Neural progenitor cell (in vitro differentiated cells): ENCODE results near the gene SATB2. TPM values are rescaled to one million over a fixed set of nuclear protein-coding genes. Genes with fewer than 3 reads are reported as not detected.

ENCODE experiments used
- DNase-seq: peaks from one replicate; pipeline ENCODE4 v3.0.0-alpha.2; 2016; ENCODE audit warnings: low spot score
- H2AFZ ChIP-seq: fragments of 200-600 bp; sonication (generic); replicated peaks from 2 replicates; pipeline ENCODE4 v1.6.1; 2016; ENCODE audit warnings: antibody characterized with exemption
- H3F3A ChIP-seq: fragments of 200-600 bp; sonication (generic); 2 replicates; pipeline ENCODE4 v1.6.1; 2016; ENCODE audit warnings: antibody characterized with exemption, low read depth
- H3K27ac ChIP-seq: fragments of 200-600 bp; sonication (generic); 2 replicates; pipeline ENCODE4 v1.5.1; 2016; ENCODE audit warnings: mild to moderate bottlenecking
- H3K27me3 ChIP-seq: fragments of 200-600 bp; sonication (generic); 2 replicates; pipeline ENCODE4 v1.6.1; 2016; ENCODE audit warnings: mild to moderate bottlenecking, moderate library complexity
- H3K36me3 ChIP-seq: fragments of 200-600 bp; sonication (generic); 2 replicates; pipeline ENCODE4 v1.5.1; 2016
- H3K4me1 ChIP-seq: fragments of 200-600 bp; sonication (generic); 2 replicates; pipeline ENCODE4 v1.6.1; 2016; ENCODE audit warnings: mixed run types
- H3K4me2 ChIP-seq: fragments of 200-600 bp; sonication (generic); 2 replicates; pipeline ENCODE4 v1.6.1; 2016
- H3K4me3 ChIP-seq: fragments of 200-600 bp; sonication (generic); 2 replicates; pipeline ENCODE4 v1.5.1; 2016
- H3K79me2 ChIP-seq: fragments of 200-600 bp; sonication (generic); 2 replicates; pipeline ENCODE4 v1.6.1; 2016; ENCODE audit warnings: low read depth
- H3K9ac ChIP-seq: fragments of 200-600 bp; sonication (generic); 2 replicates; pipeline ENCODE4 v1.6.1; 2016
- H3K9me3 ChIP-seq: fragments of 200-600 bp; sonication (generic); 2 replicates; pipeline ENCODE4 v1.5.1; 2016; ENCODE audit warnings: low read depth
- H4K20me1 ChIP-seq: fragments of 200-600 bp; sonication (generic); 2 replicates; pipeline ENCODE4 v1.6.1; 2016; ENCODE audit warnings: low read depth
- H3K27ac Mint-ChIP-seq: 3 replicates; pipeline ENCODE4 v1.8.0; 2021; ENCODE audit warnings: mixed read lengths
- H3K27me3 Mint-ChIP-seq: 2 replicates; pipeline ENCODE4 v1.8.0; 2022; ENCODE audit warnings: low read depth, mild to moderate bottlenecking, inconsistent platforms, moderate library complexity, mixed read lengths; ENCODE audit not compliant: insufficient read depth
- H3K36me3 Mint-ChIP-seq: 3 replicates; pipeline ENCODE4 v1.8.0; 2021; ENCODE audit warnings: mixed read lengths
- H3K4me1 Mint-ChIP-seq: 3 replicates; pipeline ENCODE4 v1.8.0; 2021; ENCODE audit warnings: mixed read lengths
- H3K4me3 Mint-ChIP-seq: 3 replicates; pipeline ENCODE4 v1.8.0; 2021; ENCODE audit warnings: mild to moderate bottlenecking, moderate library complexity, mixed read lengths
- H3K9me3 Mint-ChIP-seq: 3 replicates; pipeline ENCODE4 v1.8.0; 2020; ENCODE audit warnings: mixed read lengths
- CTCF ChIP-seq: fragments of 200-600 bp; sonication (generic); IDR thresholded peaks from 2 replicates; pipeline ENCODE4 v1.5.1; 2017; ENCODE audit warnings: antibody characterized with exemption, mild to moderate bottlenecking
- EZH2 ChIP-seq: fragments of 200-600 bp; sonication (generic); IDR thresholded peaks from 2 replicates; pipeline ENCODE4 v1.6.1; 2017; ENCODE audit warnings: antibody characterized with exemption, mild to moderate bottlenecking, moderate library complexity
- EZH2phosphoT487 ChIP-seq: fragments of 200-600 bp; sonication (generic); IDR thresholded peaks from 2 replicates; pipeline ENCODE4 v1.6.1; 2017; ENCODE audit warnings: antibody characterized with exemption
- total RNA-seq: library from RNA; depleted of rRNA; stranded (reverse); fragments of >200 nt; gene quantifications from 2 replicates; pipeline ENCODE4 v1.2.3, GENCODE V29; 2015; ENCODE audit warnings: low replicate concordance

The SATB2 gene
- total RNA-seq, 1 donor from 2014 or later: 3.7 TPM

- H3K27ac Mint-ChIP-seq: no peak overlapping the region
- TF ChIP-seq EZH2phosphoT487 (no peak), EZH2 (no peak), CTCF (no peak)
- no peaks in the 10 kb centered on the region for H3K9me3 Mint-ChIP-seq
Observed at GRCh38 chr2:199370150-199370780, 87.5 kb downstream of the SATB2 start.

GRCh38 chr2:199366406-199366805 lies 91.3 kb downstream of the SATB2 start:
- no peaks in the 10 kb centered on the region for H3F3A ChIP-seq
- H3K4me3 Mint-ChIP-seq: no peak overlapping the region
- H3K27ac Mint-ChIP-seq: no peak overlapping the region
- H3K36me3 ChIP-seq: no peaks in the 10 kb centered on the region
- H3K79me2 ChIP-seq: no peaks in the 10 kb centered on the region
- TF ChIP-seq EZH2 (no peak), CTCF (no peak), EZH2phosphoT487 (no peak)
- no peak for DNase-seq
- no peak overlapping the region for H2AFZ ChIP-seq
- no peaks in the 10 kb centered on the region for H4K20me1 ChIP-seq
- H3K4me3 ChIP-seq: no peak overlapping the region
- no peak overlapping the region for H3K27ac ChIP-seq
- H3K4me2 ChIP-seq: no peak overlapping the region
- no peak overlapping the region for H3K9ac ChIP-seq
- H3K9me3 Mint-ChIP-seq: no peaks in the 10 kb centered on the region
- H3K4me1 Mint-ChIP-seq: no peaks in the 10 kb centered on the region
- no peaks in the 10 kb centered on the region for H3K9me3 ChIP-seq
- peaks cover 3% of the 10 kb centered on the region for H3K36me3 Mint-ChIP-seq
- no peaks in the 10 kb centered on the region for H3K27me3 ChIP-seq
- no peaks in the 10 kb centered on the region for H3K4me1 ChIP-seq
- no peaks in the 10 kb centered on the region for H3K27me3 Mint-ChIP-seq

More at GRCh38 chr2:199370150-199370780, 87.5 kb downstream of the SATB2 start:
- Histone ChIP-seq H2AFZ (no peak overlapping the region), H3K27me3 (no peaks in the 10 kb centered on the region), H3K36me3 (no peaks in the 10 kb centered on the region), H3K4me2 (no peak overlapping the region), H3K79me2 (no peaks in the 10 kb centered on the region), H3K9me3 (no peaks in the 10 kb centered on the region), H3K4me1 (no peaks in the 10 kb centered on the region), H3K27ac (no peak overlapping the region), H4K20me1 (no peaks in the 10 kb centered on the region), H3F3A (no peaks in the 10 kb centered on the region), H3K9ac (no peak overlapping the region), H3K4me3 (no peak overlapping the region)
- DNase-seq: no peak
- H3K36me3 Mint-ChIP-seq: no peaks in the 10 kb centered on the region
- no peaks in the 10 kb centered on the region for H3K27me3 Mint-ChIP-seq
- H3K4me3 Mint-ChIP-seq: no peak overlapping the region
- no peaks in the 10 kb centered on the region for H3K4me1 Mint-ChIP-seq

GRCh38 chr2:199364153-199364552 lies 93.6 kb downstream of the SATB2 start:
- Histone ChIP-seq H3F3A (no peaks in the 10 kb centered on the region), H3K4me2 (no peak overlapping the region), H3K4me1 (no peaks in the 10 kb centered on the region), H3K4me3 (no peak overlapping the region), H3K36me3 (no peaks in the 10 kb centered on the region), H4K20me1 (no peaks in the 10 kb centered on the region), H3K9me3 (no peaks in the 10 kb centered on the region), H3K9ac (no peak overlapping the region), H3K79me2 (no peaks in the 10 kb centered on the region), H3K27me3 (no peaks in the 10 kb centered on the region), H3K27ac (no peak overlapping the region), H2AFZ (no peak overlapping the region)
- Mint-ChIP-seq H3K4me1 (no peaks in the 10 kb centered on the region), H3K27ac (no peak overlapping the region), H3K27me3 (no peaks in the 10 kb centered on the region), H3K4me3 (no peak overlapping the region), H3K36me3 (peaks cover 3% of the 10 kb centered on the region), H3K9me3 (no peaks in the 10 kb centered on the region)
- no peak for TF ChIP-seq CTCF
- no peak for TF ChIP-seq EZH2phosphoT487
- TF ChIP-seq EZH2: no peak
- DNase-seq: no peak
